Heart left ventricle (tissue), 13 donors: ENCODE results near the gene XPNPEP1.

Source experiments
- CTCF ChIP-seq, 12 donors: fragments of 200-600 bp; sonication (generic) in 4 of 12; IDR thresholded peaks; one replicate each; pipeline versions ENCODE4 v1.5.0 to v1.8.0; 2018 to 2022; ENCODE audit warnings: antibody characterized with exemption in 12 of 12, mild to moderate bottlenecking in 5 of 12
- POLR2A ChIP-seq, 2 donors: fragments of 450-650 bp; IDR thresholded peaks; one replicate each; pipeline ENCODE4 v1.6.1; 2017; ENCODE audit warnings: antibody characterized with exemption in 2 of 2, mild to moderate bottlenecking in 2 of 2, moderate library complexity in 2 of 2
- donor health status: ischemic (EF 13 %, LVEDD 7.1; RV severe dilation, severe dysfunction).
- donor health status: DM: no; HTN: yes; CAD: no.
- donor health status: DM: no; HTN: no; CAD: no.
- donor health status: ischemic (EF 25% LVEDD 6.9; RV normal size, moderate dysfunction).
- donor health status: ischemic (EF 25% LVEDD 5.7; RV mildly dilated, moderate dysfunction).
- donor health status: ischemic (EF 35%, LVEDD 5.7; RV mildly dilated, moderate dysfunction).
- donor health status: nonischemic (EF 11% LVEDD 7.7; RV severe dilation, severe dysfunction).
- donor health status: DM: yes; HTN: yes; CAD: no.
- donor health status: PGD.
- donor health status: ischemic (EF 29% LVEDD 5.4; RV normal size, mild dysfunction).
- donor health status: nonischemic (EF 23%, LVEDD 6.1; RV moderate dilation, normal function).

- no peak for TF ChIP-seq POLR2A (IDR thresholded peaks at IDR 0.05)
- TF ChIP-seq CTCF (IDR thresholded peaks at IDR 0.05): no peak
Measured at GRCh38 chr10:109880886-109881768, 42.2 kb downstream of the XPNPEP1 start.
